Measurements from ENCODE around the gene CLDN6. TPM values are rescaled to one million over a fixed set of nuclear protein-coding genes. Genes with fewer than 3 reads are reported as not detected.

Gene CLDN6
- total RNA-seq, 1 donor from 2014 or later = not detected

GRCh38 chr16:3035289-3035971, 17.4 kb upstream of the CLDN6 start:
- no peak for DNase-seq (ENCODE audit: low spot score)
- intact Hi-C loops (cut with DNase I) = no loop called here
- no peak for ATAC-seq

- ATAC-seq = no peak
- intact Hi-C loops (cut with DNase I) = no loop called here
Observed at GRCh38 chr16:3032624-3033023, 14.6 kb upstream of the CLDN6 start.

GRCh38 chr16:3030222-3031212, 12.5 kb upstream of the CLDN6 start:
- intact Hi-C loops (cut with DNase I) = no loop called here
- DNase-seq (ENCODE audit: low spot score) (no peak), ATAC-seq (no peak)

More at GRCh38 chr16:3032624-3033023, 14.6 kb upstream of the CLDN6 start:
- no peak for DNase-seq (ENCODE audit: low spot score)

GRCh38 chr16:3029491-3030221, 11.7 kb upstream of the CLDN6 start:
- DNase-seq (ENCODE audit: low spot score) (no peak), ATAC-seq (no peak)
- intact Hi-C loops (cut with DNase I) = no loop called here

- ATAC-seq (no peak), DNase-seq (ENCODE audit: low spot score) (no peak)
- intact Hi-C loops (cut with DNase I) = no loop called here
Observed at GRCh38 chr16:3028716-3029319, 10.8 kb upstream of the CLDN6 start.

GRCh38 chr16:3027983-3028715, 10.2 kb upstream of the CLDN6 start:
- ATAC-seq = no peak
- intact Hi-C loops (cut with DNase I) = no loop called here
- DNase-seq (ENCODE audit: low spot score) = peak; percentile 82

- no peak for DNase-seq (ENCODE audit: low spot score)
- ATAC-seq = no peak
- intact Hi-C loops (cut with DNase I) = no loop called here
Observed at GRCh38 chr16:3027489-3027795, 9.5 kb upstream of the CLDN6 start.

GRCh38 chr16:3026609-3027488, 8.9 kb upstream of the CLDN6 start:
- intact Hi-C loops (cut with DNase I) = no loop called here
- ATAC-seq = no peak
- DNase-seq (ENCODE audit: low spot score) = no peak

DNA sequence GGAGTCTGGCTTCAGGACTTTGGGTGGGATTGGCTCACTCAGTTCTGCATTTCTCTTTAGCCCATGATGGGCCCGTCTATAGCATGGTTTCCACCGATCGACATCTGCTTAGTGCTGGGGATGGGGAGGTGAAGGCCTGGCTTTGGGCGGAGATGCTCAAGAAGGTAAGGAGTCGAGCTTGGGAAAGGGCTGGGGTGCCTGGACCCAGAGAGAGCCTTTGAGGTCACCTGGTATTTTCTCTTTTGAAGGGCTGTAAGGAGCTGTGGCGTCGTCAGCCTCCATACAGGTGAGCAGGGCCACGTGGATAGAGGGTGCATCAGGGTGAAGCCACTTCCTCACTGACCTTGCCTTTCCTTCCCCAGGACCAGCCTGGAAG, 8.0 kb upstream of the CLDN6 start:
- DNase-seq (ENCODE audit: low spot score) (no peak), ATAC-seq (no peak)
- intact Hi-C loops (cut with DNase I) = no loop called here

- ATAC-seq (no peak), DNase-seq (ENCODE audit: low spot score) (no peak)
- intact Hi-C loops (cut with DNase I) = no loop called here
Observed at GRCh38 chr16:3025032-3026002, 7.3 kb upstream of the CLDN6 start.

GRCh38 chr16:3023669-3024478, 5.9 kb upstream of the CLDN6 start, which contains the start of the genes HCFC1R1 and THOC6:
Gene HCFC1R1 (minus strand): TSS chr16:3023942. CDS start chr16:3023941, 1 bp downstream.
Gene THOC6 (plus strand): TSS chr16:3024035. CDS start chr16:3024327, 292 bp downstream.
- ATAC-seq (peak; percentile 90), DNase-seq (ENCODE audit: low spot score) (peak; percentile 98)
- intact Hi-C loops (cut with DNase I) = no loop called here

DNA sequence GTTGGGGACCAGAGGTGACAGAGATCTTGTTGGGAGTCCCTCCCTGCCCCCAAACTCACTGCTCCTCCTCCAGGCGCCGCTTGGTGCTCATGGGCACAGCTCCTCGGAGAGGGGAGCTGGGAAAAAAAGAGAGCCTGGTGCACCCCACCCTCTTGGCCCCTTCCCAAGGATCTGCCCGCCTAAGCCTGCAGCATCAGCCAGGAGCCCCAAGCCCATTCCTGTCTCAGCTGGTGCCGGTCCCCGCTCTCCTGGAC, 5.4 kb upstream of the CLDN6 start:
- intact Hi-C loops (cut with DNase I) = no loop called here
- peak; percentile 77 for DNase-seq (ENCODE audit: low spot score)
- ATAC-seq = peak; percentile 0

GRCh38 chr16:3022684-3023414, 4.9 kb upstream of the CLDN6 start:
- intact Hi-C loops (cut with DNase I) = no loop called here
- no peak for ATAC-seq
- DNase-seq (ENCODE audit: low spot score) = no peak

DNA sequence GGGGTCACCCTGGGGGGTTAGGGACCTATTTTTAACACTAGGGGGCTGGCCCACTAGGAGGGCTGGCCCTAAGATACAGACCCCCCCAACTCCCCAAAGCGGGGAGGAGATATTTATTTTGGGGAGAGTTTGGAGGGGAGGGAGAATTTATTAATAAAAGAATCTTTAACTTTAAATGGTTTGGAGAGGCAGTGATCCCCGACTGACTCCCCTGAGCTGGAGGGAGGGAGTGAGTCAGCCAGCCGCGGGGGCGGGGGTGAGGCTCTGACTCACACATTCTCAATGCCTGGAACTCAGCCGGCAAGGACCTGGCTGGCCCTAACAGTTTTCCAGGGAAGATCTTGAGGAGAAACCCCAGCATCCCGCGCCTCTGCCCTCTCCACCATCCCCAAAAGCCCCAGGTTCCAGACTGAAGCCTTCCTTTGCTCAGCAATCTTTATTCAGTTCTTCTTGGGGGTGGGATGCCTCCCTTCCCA, 4.3 kb upstream of the CLDN6 start:
- DNase-seq (ENCODE audit: low spot score) (peak; percentile 93), ATAC-seq (peak; percentile 79)
- intact Hi-C loops (cut with DNase I) = no loop called here

All from sciatic nerve (tissue), 2 donors.